K562 (cell line): ENCODE measurements around the gene SPEF1. TPM values are rescaled to one million over a fixed set of nuclear protein-coding genes. Genes with fewer than 3 reads are reported as not detected.
A peak's percentile ranks its signal among the peaks of the same experiment; 100 is the strongest.

Source experiments
- ATAC-seq: fragments of 200-7000 bp; cut with Tn5 transposase; 3 replicates; pipeline ENCODE4 v1.9.1; 2020; ENCODE audit warnings: moderate library complexity
- BruUV-seq: library from RNA; stranded (reverse); fragments of 400-500 nt; replicated peaks from 2 replicates; lab custom pipeline; 2021; lab: Mats Ljungman, UMichigan
- CTCF ChIA-PET: fragments of 300-600 bp; formaldehyde crosslinking; extraction: SDS; loops from one replicate; lab custom pipeline; 2021; ENCODE audit warnings: low intra/inter-chr PET ratio; lab: Yijun Ruan, JAX
- POLR2A ChIA-PET: fragments of 300-600, 350-650 bp; sonication (Branson Sonifier 250); formaldehyde crosslinking; extraction: SDS; loops from one replicate; lab custom pipeline; 2021; ENCODE audit warnings: antibody characterized with exemption, inconsistent platforms; lab: Yijun Ruan, JAX
- DNase-seq, 4 experiments: peaks; one replicate each; pipeline versions ENCODE4 v3.0.0 to v3.0.0-alpha.2; 2011 to 2018; ENCODE audit warnings: low spot score in 3 of 4, mixed read lengths in 3 of 4; ENCODE audit errors: extremely low read depth in 1 of 4
- FAIRE-seq: peaks from 2 replicates; lab custom pipeline; 2011; peaks lifted over from hg19 to GRCh38; lab: Jason Lieb, UNC
- H2AFZ ChIP-seq: 2 replicates; pipeline ENCODE4 v1.6.0; 2011; ENCODE audit warnings: low read depth, low read length, control low read depth, inconsistent platforms
- H3K27ac ChIP-seq: fragments of 200-600 bp; 3 replicates; pipeline ENCODE4 v1.8.0; 2011; ENCODE audit warnings: low read depth, mild to moderate bottlenecking, control low read depth, inconsistent platforms, low read length, moderate library complexity, mixed read lengths; ENCODE audit errors: extremely low read depth
- H3K27me3 ChIP-seq, 2 experiments: fragments of 300-600 bp in 1 of 2; 2 replicates in 1 of 2; 3 replicates in 1 of 2; pipeline versions ENCODE4 v1.6.0 to v1.8.0; 2011; ENCODE audit warnings: inconsistent platforms in 2 of 2, low read length in 2 of 2, mild to moderate bottlenecking in 1 of 2, mixed read lengths in 1 of 2, moderate library complexity in 1 of 2; ENCODE audit not compliant: control insufficient read depth in 2 of 2, insufficient read depth in 2 of 2
- H3K36me3 ChIP-seq: fragments of 300-600 bp; 3 replicates; pipeline ENCODE4 v1.8.0; 2011; ENCODE audit warnings: mild to moderate bottlenecking, low read length, inconsistent platforms; ENCODE audit not compliant: control insufficient read depth, insufficient read depth
- H3K4me1 ChIP-seq, 2 experiments: fragments of 200-600 bp in 1 of 2; replicated peaks in 1 of 2; 2 replicates in 1 of 2; 3 replicates in 1 of 2; pipeline versions ENCODE4 v1.5.1 to v1.8.0; 2011; ENCODE audit warnings: inconsistent platforms in 2 of 2, low read length in 2 of 2, mild to moderate bottlenecking in 1 of 2, mixed read lengths in 1 of 2, moderate library complexity in 1 of 2; ENCODE audit not compliant: control insufficient read depth in 2 of 2, insufficient read depth in 2 of 2
- H3K4me2 ChIP-seq: 2 replicates; pipeline ENCODE4 v1.6.1; 2011; ENCODE audit warnings: low read length, control low read depth, inconsistent platforms, mixed read lengths; ENCODE audit not compliant: insufficient read depth
- H3K4me3 ChIP-seq: fragments of 200-600 bp; sonication (generic), shearing (Covaris generic); 2 replicates; pipeline ENCODE4 v1.5.1; 2016; ENCODE audit warnings: control low read depth, inconsistent platforms
- H3K79me2 ChIP-seq: fragments of 200-600 bp; 3 replicates; pipeline ENCODE4 v1.8.0; 2011; ENCODE audit warnings: low read length, inconsistent platforms; ENCODE audit not compliant: control insufficient read depth, insufficient read depth
- H3K9ac ChIP-seq, 2 experiments: 2 replicates each; pipeline versions ENCODE4 v1.6.0 to v1.6.1; 2011; ENCODE audit warnings: low read depth in 2 of 2, low read length in 2 of 2, control low read depth in 1 of 2, inconsistent platforms in 1 of 2, mild to moderate bottlenecking in 1 of 2, mixed read lengths in 1 of 2; ENCODE audit not compliant: insufficient read depth in 1 of 2
- H3K9me1 ChIP-seq: one replicate; pipeline ENCODE4 v1.6.0; 2011; ENCODE audit warnings: inconsistent platforms, mild to moderate bottlenecking, low read length, moderate library complexity; ENCODE audit not compliant: control insufficient read depth, insufficient read depth
- H3K9me3 ChIP-seq: replicated peaks from 2 replicates; pipeline ENCODE4 v1.5.1; 2011; ENCODE audit warnings: low read depth, low read length, inconsistent platforms; ENCODE audit not compliant: control insufficient read depth, insufficient read depth
- H4K20me1 ChIP-seq: replicated peaks from 2 replicates; pipeline ENCODE4 v1.6.1; 2011; ENCODE audit warnings: low read length, inconsistent platforms, mixed read lengths; ENCODE audit not compliant: control insufficient read depth, insufficient read depth
- CLOCK ChIP-seq: fragments of 250-450 bp; sonication (Bioruptor Pico); IDR thresholded peaks from 2 replicates; pipeline ENCODE4 v1.4.0; 2020; ENCODE audit warnings: mild to moderate bottlenecking, moderate library complexity, borderline replicate concordance
- HDAC6 ChIP-seq: IDR thresholded peaks from 2 replicates; pipeline ENCODE4 v1.6.1; 2012; ENCODE audit warnings: low read depth, mild to moderate bottlenecking, control low read depth, inconsistent platforms, low read length, moderate library complexity
- RBBP5 ChIP-seq: fragments of 200-600 bp; sonication (generic); IDR thresholded peaks from 2 replicates; pipeline ENCODE4 v1.6.1; 2012; ENCODE audit warnings: borderline replicate concordance, mild to moderate bottlenecking, low read length, control low read depth, inconsistent platforms; ENCODE audit not compliant: insufficient read depth, poor library complexity, severe bottlenecking
- RCOR1 ChIP-seq, 2 experiments: IDR thresholded peaks; 2 replicates each; pipeline ENCODE4 v1.6.1; 2012; ENCODE audit warnings: low read depth in 2 of 2, low read length in 2 of 2, borderline replicate concordance in 1 of 2, improper control_type of control experiment in 1 of 2
- ZNF431 ChIP-seq: sonication (generic); formaldehyde crosslinking; IDR thresholded peaks from 2 replicates; pipeline ENCODE4 v1.8.0; 2022; ENCODE audit warnings: mild to moderate bottlenecking, missing genetic modification reagents
- ZNF717 ChIP-seq: fragments of 250-450 bp; sonication (Bioruptor Pico); IDR thresholded peaks from 2 replicates; pipeline ENCODE4 v1.5.0; 2021
- ZSCAN29 ChIP-seq: fragments of 450-650 bp; IDR thresholded peaks from 2 replicates; pipeline ENCODE4 v1.6.1; 2017
- WGBS: fragments of 100-300 bp; shearing (Covaris generic); methylation state at CpG from one replicate; pipeline ENCODE4 v1.1.6; 2016; ENCODE audit warnings: low coverage, mixed read lengths; ENCODE audit not compliant: insufficient coverage; ENCODE audit errors: missing lambda C conversion rate; 5-methylcytosine and 5-hydroxymethylcytosine counted together
- in situ Hi-C: fragments of 300-500 bp; cut with MboI; formaldehyde crosslinking; loops from 4 replicates; pipeline ENCODE4 v1.15.0; 2018; ENCODE audit warnings: inconsistent platforms, mixed read lengths
- intact Hi-C: fragments of 100-400 bp; cut with micrococcal nuclease; formaldehyde crosslinking; loops from 2 replicates; pipeline ENCODE4 v1.14.2; 2022
- polyA plus RNA-seq, 8 experiments: library from polyadenylated mRNA; depleted of rRNA in 4 of 8; stranded (reverse) in 5 of 8; unstranded in 3 of 8; fragments of >200 nt; fragmentation: Nextera tagmentation in 2 of 8; fragmentation: Illumina TruSeq in 1 of 8; extraction: Ambion mirVana in 2 of 8; extraction: Trizol in 1 of 8; gene quantifications; 2 replicates each; pipeline versions ENCODE4 v1.2.1 to v1.2.3, GENCODE V29; 2011 to 2014; ENCODE audit warnings: inconsistent platforms in 1 of 8, missing spikeins in 1 of 8
- total RNA-seq, 7 experiments: library from RNA; depleted of rRNA in 6 of 7; stranded (reverse); fragments of >200 nt in 6 of 7; fragmentation: Illumina TruSeq in 2 of 7; extraction: Trizol in 2 of 7; gene quantifications; 2 replicates each; pipeline versions ENCODE4 v1.2.1 to v1.2.3, GENCODE V29; 2011 to 2021; ENCODE audit warnings: low replicate concordance in 1 of 7
- TF ChIP-seq, protein P1 (sequence below), 2 experiments: fragments of 450-650 bp; IDR thresholded peaks; 2 replicates each; pipeline ENCODE4 v1.6.1; 2018; ENCODE audit warnings: mild to moderate bottlenecking in 2 of 2, low read depth in 1 of 2; ENCODE audit not compliant: partially characterized antibody in 2 of 2

Gene SPEF1
- total and polyA plus RNA-seq, 9 of the 15 experiments (the other 6 are each of a cell fraction or from before 2014, with no cell fraction given): not detected

GRCh38 chr20:3797592-3798372 lies 16.5 kb upstream of the SPEF1 start (continued):
- no peak for TF ChIP-seq CLOCK (CRISPR knock-in tag)
- no peak for TF ChIP-seq RCOR1 (IDR thresholded peaks at IDR 0.05; ENCODE audit: borderline replicate concordance in 1 of 2, low read depth in 2 of 2, low read length in 2 of 2)
- TF ChIP-seq HDAC6: no peak
- TF ChIP-seq ZNF717 (CRISPR knock-in tag): no peak

- H4K20me1 ChIP-seq: no peaks in the 10 kb centered on the region
- H2AFZ ChIP-seq: no peak overlapping the region
- peak overlapping the region; percentile 55 for H3K4me3 ChIP-seq
- intact Hi-C loops: no loop called here
- H3K79me2 ChIP-seq: peaks cover 12% of the 10 kb centered on the region; the same call in 2 of the 3 replicates
- peaks cover 14 to 44% of the 10 kb centered on the region in 2 experiments; a peak in 4 of 5 replicates for H3K4me1 ChIP-seq
- TF ChIP-seq ZNF431 (CRISPR knock-in tag): no peak
- no peak for TF ChIP-seq RBBP5
- no peak for TF ChIP-seq ZSCAN29
- TF ChIP-seq, protein P1, sequence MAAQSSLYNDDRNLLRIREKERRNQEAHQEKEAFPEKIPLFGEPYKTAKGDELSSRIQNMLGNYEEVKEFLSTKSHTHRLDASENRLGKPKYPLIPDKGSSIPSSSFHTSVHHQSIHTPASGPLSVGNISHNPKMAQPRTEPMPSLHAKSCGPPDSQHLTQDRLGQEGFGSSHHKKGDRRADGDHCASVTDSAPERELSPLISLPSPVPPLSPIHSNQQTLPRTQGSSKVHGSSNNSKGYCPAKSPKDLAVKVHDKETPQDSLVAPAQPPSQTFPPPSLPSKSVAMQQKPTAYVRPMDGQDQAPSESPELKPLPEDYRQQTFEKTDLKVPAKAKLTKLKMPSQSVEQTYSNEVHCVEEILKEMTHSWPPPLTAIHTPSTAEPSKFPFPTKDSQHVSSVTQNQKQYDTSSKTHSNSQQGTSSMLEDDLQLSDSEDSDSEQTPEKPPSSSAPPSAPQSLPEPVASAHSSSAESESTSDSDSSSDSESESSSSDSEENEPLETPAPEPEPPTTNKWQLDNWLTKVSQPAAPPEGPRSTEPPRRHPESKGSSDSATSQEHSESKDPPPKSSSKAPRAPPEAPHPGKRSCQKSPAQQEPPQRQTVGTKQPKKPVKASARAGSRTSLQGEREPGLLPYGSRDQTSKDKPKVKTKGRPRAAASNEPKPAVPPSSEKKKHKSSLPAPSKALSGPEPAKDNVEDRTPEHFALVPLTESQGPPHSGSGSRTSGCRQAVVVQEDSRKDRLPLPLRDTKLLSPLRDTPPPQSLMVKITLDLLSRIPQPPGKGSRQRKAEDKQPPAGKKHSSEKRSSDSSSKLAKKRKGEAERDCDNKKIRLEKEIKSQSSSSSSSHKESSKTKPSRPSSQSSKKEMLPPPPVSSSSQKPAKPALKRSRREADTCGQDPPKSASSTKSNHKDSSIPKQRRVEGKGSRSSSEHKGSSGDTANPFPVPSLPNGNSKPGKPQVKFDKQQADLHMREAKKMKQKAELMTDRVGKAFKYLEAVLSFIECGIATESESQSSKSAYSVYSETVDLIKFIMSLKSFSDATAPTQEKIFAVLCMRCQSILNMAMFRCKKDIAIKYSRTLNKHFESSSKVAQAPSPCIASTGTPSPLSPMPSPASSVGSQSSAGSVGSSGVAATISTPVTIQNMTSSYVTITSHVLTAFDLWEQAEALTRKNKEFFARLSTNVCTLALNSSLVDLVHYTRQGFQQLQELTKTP (IDR thresholded peaks at IDR 0.05; ENCODE audit: low read depth in 1 of 2, partially characterized antibody in 2 of 2): no peak
- H3K27me3 ChIP-seq: no peaks in the 10 kb centered on the region
- H3K9ac ChIP-seq: peak overlapping the region; percentile 61 to 93
- no peak for FAIRE-seq
- in situ Hi-C loops: no loop called here
- peaks cover 32% of the 10 kb centered on the region; the same call in 2 of the 3 replicates for H3K36me3 ChIP-seq
- DNase-seq: no peak
- H3K27ac ChIP-seq: no peak overlapping the region
- no TSS peak for BruUV-seq
- POLR2A ChIA-PET: interaction anchor here (0.6 kb wide), 1 partner anchor 12 kb away, joined by 3 read pairs; no protein-coding TSS in a partner anchor
- CTCF ChIA-PET: no interaction called here
- peak overlapping the region; percentile 80 for H3K4me2 ChIP-seq
- no peaks in the 10 kb centered on the region for H3K9me3 ChIP-seq
- ATAC-seq: peak; percentile 8; the same call in 1 of the 3 replicates
- no peaks in the 10 kb centered on the region for H3K9me1 ChIP-seq
- 0% methylated on average over 2 of the region's 5 CpGs for WGBS
Measured at GRCh38 chr20:3797226-3797545, 15.9 kb upstream of the SPEF1 start.
